Activated CD8-positive, alpha-beta memory T cell treated with anti-CD3 and anti-CD28 coated beads for 1 hour (primary cell): ENCODE measurements around the gene CRIM1.

Experiments
- DNase-seq, 2 donors: peaks; one replicate each; pipeline ENCODE4 v3.0.0-alpha.2; 2020; ENCODE audit warnings: low read depth in 1 of 2; ENCODE audit errors: extremely low read depth in 1 of 2

The CRIM1 gene

DNA sequence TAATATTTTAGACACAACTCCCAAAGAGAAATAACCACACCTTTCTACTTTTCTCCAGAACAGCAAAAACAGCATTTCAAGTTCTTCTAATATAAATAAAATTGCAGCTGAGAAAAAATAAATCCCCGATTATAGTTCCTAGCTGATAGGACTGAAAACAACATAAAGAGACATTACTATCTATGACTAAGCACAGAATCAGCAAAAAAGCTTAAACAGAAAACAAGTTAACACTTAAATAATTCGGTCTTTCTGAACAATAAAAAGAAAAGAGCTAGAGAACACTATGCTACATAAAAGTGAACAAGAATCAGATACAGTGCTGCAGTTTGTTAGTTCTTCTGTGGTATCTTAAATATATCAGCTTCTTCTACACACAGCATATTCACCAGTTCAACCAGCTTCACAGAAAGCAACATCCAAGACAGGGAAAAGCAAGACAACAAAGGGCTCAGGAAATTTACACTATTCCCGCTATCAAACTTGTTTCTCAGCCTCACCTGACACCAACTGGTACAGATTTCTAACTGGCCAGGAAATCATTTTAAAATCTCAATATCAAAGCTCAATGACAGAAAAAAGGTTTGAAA, 213.8 kb downstream of the CRIM1 start:
- DNase-seq, result no peak

DNA sequence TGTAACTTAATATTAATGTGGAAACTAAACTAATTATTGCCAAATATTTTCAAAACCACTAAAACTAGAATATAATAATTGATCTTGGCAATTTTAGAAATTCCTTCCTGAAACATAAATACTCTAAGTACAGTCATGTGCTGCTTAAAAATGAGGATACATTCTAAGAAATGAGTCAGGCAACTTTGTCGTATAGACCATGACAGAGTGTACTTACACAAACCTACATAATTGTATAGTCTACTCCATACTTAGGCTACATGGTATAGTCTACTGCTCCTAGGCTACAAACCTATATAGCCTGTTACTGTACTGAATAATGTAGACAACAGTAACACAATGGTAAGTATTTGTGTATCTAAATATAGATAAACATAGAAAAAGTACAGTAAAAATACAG, 214.8 kb downstream of the CRIM1 start:
- no peak for DNase-seq

DNA sequence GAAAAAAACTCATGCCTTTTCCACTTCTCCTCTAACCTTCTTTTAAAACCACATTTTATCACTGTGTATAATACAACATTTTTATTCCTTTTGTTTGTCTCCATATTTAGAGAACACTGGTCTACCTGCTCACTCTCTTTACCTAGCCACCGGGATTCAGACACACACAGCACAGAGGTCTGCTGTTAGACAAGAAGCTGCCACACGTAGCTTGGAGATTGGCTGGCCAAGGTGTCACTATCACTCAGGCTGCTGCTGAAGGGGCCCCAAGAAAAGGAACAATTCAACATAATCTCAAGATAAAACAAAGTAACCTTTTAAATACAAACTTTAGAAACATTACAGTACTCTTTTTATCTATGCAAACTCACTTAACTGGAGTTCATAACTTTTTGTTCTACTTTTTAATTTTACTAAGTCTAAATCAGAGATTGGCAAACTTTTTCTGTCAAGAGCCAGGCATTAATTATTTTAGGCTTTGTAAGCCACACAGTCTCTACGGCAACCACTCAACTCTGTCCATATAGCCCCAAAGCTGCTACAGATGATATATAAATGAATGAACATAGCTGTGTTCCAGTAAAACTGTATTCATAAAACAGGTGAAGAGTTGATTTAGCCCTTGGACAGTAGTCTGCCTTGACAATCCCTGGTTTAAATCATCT, 216.6 kb downstream of the CRIM1 start:
- no peak for DNase-seq

DNA sequence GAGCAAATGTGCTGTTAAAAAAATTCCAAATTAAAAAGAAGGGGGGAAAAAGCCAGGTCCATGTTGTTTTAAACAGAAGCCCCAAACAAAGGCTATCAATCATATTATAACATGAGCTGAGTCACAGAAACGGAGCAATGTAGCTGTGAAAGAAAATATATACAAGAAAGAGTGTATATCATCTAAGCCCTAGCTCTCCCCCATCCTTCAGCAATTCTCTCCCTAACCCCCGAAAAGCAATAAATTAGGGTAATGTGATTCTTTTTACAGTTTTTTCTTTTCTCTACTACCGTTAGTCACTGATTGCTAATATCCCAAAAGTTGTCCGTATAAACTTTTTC, 217.1 kb downstream of the CRIM1 start:
- no peak for DNase-seq

DNA sequence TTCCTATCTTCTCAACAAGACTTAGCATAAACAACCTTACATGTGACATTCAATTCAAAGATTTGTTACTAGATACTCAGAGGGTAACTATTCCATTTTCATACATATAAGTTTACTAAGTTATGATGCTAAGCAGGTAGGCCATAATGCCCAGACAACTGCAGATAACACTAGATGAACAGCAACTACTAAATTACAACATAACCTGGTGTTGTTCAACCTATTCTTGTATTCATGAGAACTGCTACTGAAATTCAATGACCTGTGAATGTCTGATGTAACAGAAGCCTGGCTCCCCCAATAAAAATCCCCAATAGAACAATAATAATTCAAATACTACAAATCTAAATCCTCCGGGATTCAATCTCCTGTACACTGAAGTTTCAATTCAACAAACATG, 217.6 kb downstream of the CRIM1 start:
- no peak for DNase-seq

DNA sequence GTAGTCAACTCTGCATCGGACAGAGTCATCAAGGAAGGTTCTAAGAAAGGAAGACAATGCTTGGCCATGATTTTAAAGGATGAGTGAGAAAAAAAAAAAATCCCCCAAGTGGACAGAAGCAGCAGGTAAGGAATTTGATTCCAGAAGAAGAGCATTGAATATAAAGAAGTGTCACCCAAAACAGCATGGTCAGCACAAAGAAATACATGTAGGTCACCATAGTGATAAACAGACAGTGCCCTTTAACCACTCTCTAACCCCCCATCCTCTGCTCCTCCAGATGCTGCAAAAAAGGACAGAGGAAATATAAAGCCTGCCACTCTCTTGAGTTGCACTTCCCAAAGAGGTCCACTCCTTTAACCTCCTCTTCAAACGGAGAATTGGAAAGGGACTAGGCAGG, 219.0 kb downstream of the CRIM1 start:
- DNase-seq, result no peak

DNA sequence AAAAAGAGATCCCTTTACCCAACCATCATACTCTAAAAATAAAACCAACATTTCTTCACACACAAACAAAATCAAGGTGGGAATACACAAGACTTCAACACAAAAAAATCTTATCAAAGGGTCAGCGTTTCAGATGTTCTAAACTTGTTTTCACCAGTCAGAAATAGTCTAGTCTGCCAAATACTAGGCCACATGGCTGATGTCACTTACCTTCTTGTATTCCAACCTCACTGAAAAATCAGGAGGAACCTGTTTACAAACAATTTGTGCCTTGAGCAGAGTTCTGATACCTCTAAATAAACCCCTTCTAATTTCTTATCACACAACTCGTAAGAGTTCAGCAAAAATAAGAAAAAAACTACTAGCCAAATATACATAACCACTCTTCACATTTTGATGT, 222.3 kb downstream of the CRIM1 start:
- DNase-seq, result no peak

DNA sequence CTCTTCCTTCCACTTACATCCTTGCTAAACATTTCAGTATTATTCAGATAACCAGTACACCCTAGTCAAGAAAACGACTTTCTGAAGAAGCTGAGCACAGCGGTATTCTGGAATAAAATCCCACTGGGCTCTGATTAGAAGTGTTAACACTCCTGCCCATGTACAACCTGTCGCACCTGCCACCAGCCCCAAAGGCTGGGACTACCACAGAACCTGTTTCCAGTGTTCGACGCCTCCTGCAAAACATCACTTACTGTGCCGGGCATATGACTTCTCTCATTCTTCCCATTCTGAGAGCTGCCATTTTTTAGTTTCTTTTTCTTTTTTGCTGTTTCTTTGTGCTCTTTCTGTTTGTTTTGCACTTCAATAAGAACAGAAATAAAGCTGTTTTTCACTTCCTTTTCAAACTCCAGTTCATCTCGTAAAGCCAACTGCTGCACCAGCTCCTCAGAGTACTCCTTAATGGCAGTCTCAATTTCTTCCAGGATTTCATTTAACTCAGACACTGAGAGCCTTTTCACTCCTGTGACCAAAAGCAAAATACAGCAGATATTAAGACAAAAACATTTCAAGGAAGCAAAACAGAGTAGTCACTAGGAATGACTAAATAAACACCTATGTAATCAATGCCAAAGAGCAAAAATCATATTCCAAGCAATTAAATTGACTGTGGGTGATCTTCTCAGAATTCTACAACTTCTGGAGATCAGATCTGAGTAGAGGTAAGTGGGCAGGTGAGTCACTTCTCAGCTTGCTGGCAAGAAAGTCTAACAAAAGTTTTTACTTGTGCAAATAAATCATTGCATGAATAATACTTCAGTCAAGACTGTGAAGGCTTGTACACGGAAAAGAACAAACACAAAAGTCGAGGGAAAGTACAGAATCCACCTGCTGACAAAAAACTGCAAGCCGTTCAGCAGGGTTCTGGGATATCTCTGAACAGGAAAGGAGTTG, 223.0 kb downstream of the CRIM1 start:
- DNase-seq, result no peak

DNA sequence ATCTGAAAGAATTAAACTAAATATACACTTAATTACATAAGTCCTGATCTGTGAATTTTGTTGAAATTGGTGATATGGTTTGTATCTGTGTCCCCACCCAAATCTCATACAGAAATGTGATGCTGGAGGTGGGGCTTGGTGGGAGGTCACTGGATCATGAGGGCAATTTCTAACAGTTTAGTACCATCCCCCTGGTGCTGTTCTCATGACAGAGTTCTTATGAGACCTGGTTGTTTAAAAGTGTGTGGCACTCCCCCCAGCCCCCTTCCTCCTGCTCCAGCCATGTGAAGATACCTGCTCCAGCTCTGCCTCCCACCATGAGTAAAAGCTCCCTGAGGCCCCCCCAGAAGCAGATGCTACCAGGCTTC, 223.7 kb downstream of the CRIM1 start:
- DNase-seq, result no peak

DNA sequence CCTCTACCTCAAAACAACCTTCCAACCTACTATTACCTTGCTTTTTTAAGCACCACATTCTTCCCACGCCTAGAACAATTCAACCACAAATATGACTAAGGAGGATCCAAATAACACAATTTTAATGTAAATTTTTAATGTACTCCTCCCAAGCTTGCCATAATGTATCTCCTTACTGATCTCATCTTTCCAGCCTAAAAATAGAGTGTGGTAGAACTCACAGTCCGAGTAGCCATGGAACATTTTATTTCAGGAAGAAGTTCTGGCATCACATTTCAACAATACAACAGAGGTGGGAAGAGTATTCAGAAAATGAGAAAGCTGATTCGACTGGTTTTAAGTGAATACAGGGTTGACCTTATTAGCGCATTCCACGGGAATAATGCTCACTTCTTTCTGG, 227.0 kb downstream of the CRIM1 start:
- no peak for DNase-seq

DNA sequence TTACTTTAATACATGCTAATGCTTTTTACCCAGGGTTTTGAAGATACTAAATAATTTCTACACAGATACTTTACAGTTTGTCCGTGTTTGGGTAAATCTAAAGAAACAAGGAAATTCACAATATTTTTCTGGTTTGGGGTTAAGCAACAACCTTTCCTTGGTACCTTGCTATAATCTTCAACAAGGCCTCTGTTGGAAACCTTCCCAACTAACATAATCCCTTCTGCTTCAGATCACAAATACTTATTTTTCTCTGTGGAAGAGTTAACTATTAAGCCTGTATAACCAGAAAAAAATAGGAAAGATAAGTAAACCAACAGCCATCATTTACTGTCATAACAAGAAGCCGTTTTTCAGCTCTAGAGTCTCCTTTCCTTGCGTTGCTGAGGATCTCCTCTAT, 227.4 kb downstream of the CRIM1 start:
- DNase-seq, result no peak

DNA sequence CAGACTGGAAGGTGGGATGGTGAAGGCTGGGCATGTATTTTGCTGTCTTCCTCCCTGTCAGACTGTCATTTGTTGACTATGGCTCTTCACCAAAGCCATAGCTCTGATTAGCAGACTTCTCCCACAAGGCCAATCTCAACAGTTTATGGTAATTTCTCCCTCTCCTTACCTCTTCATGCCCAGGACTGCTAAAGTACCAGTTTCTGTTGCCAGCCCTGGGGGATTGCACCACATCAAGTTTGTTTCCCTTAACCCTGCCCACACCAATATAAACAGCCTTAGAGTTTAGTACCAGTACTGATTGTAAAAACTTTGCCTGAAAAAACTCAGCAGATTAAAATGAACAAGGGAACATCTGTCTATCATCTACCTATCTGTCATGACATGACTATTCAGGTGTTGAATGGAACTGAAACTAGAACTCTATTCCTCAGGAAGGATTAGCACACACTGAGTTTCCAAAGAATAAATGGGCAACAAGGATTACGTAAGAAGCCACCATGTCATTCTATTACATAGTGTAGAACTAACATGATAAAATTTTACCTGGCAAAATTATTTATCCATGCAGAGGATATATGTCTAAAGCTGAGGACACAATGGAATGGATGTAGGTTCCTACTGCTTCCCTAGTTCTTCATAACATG, 228.7 kb downstream of the CRIM1 start:
- no peak for DNase-seq

DNA sequence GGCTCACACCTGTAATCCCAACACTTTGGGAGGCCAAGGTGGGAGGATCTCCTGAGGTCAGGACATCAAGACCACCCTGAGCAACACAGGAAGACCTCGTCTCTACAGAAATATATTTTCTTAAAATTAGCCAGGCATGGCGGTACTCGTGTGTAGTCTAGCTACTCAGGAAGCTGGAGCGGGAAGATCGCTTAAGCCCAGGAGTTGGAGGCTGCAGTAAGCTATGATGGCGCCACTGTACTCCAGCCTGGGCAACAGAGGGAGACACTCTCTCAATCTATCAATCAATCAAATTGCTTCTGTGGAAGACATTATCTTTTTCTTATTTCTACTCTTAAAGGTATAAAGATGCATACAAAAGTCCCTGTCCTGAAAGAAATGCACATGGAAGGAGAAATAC, 231.1 kb downstream of the CRIM1 start:
- no peak for DNase-seq

DNA sequence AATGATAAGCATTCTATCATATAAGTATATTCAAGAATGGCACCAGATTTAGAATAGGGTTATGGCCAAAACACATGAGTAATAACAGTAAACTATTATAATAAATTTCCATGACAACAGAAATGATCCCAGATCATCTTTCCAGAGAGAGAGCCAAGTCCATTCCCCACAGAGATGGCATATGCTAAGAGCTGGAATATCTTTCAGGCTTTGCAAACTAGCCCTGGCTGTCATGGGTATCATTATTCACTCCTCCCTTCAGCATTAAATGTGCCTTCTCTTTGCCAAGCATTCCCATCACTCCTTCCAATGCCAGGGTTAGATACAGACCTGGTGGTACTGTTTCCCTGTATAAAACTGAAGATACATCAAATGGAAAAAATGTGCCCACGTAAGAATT, 231.5 kb downstream of the CRIM1 start:
- DNase-seq, result no peak

DNA sequence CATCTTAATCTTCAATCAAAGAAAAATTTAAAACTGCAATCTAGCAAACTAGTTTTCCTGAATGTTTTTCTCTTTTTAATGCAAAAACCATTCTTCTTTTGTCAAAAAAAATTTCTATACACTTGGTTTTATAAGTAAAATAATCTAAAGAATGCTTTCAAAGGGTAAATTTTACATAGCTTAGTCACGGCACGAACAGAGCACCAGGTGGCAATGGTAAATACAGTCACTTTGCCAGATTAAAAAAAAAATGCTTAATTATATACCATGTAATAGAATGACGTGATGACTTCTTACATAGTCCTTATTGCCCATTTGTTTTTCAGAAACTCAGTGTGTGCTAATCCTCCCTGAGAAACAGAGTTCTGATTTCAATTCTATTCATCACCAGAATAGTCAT, 232.0 kb downstream of the CRIM1 start:
- no peak for DNase-seq

DNA sequence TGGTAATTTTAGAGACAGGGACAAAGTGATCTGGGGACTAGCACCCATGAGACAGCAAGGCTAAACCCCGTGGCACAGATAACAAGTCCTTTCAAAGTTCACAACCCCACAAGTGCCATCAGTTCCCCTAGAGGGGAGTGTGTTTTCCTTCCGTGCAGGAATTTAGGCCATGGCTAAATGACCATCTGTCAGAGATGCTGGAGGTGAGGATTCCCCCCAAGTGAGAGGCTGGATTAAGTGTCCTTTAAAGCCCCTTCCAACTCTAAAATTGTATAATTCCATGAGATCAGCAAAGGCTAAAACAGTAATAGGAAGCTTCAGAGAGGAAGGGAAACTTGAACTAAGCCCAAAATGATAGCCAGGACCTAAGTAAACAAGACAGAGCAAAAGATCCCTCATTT, 233.7 kb downstream of the CRIM1 start:
- no peak for DNase-seq

DNA sequence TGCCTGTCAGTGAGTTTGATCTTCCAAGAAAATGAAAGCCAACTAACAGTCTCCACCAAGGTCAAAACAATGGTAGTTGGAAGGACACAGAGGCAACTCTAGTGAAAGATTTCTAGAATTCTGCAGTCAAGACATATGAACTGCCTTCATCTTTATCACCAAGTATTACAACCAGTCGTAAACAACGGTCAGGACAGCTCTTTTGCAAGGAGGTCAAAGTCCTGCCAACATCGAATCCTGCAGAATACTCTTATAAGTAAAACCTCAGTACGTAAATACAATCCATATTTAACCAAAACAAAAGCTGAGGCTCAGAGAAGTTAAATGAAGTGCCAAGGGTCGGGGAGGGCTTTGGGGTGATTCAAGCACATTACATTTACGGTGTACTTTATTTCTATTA, 239.3 kb downstream of the CRIM1 start:
- no peak for DNase-seq

DNA sequence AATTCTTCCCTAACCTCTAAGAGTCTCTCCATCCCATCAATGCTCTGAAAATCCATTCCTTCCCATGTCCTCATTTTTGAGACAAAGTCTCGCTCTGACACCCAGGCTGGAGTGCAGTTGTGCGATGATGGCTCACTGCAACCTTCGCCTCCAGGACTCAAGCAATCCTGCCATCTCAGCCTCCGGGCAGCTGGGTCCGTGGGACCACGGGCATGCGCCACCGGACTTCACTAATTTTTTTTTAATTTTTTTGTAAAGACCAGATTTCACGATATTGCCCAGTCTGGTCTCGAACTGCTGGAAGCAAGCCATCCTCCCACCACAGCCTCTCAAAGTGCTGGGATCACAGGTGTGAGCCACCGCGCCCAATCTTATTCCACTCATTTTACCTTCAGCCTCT, 240.8 kb downstream of the CRIM1 start:
- DNase-seq, result no peak

DNA sequence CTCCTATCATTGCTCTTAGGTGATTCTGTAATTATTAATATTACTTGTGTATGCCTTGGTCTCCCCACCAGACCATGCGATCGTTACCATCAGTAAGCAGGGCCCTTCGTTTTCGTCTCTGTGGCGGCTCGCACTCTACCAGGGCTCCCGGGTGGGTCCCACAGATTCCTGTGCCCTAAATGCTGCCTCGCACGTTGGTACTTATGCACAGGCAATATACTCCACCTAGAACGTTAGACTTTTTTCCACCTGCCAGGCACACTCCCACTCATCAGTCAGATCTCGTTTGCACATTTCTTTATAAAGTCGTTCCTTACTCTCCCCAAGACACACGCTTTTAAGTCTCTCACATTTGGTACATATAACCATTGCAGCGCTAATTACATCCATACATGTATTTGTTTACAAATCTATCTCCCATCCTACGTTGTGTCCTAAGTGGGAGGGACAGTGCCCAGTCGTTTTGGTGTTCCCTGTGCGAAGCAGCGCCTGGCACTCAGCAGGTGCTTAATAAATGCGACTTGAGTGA, 241.5 kb downstream of the CRIM1 start:
- DNase-seq, result no peak

DNA sequence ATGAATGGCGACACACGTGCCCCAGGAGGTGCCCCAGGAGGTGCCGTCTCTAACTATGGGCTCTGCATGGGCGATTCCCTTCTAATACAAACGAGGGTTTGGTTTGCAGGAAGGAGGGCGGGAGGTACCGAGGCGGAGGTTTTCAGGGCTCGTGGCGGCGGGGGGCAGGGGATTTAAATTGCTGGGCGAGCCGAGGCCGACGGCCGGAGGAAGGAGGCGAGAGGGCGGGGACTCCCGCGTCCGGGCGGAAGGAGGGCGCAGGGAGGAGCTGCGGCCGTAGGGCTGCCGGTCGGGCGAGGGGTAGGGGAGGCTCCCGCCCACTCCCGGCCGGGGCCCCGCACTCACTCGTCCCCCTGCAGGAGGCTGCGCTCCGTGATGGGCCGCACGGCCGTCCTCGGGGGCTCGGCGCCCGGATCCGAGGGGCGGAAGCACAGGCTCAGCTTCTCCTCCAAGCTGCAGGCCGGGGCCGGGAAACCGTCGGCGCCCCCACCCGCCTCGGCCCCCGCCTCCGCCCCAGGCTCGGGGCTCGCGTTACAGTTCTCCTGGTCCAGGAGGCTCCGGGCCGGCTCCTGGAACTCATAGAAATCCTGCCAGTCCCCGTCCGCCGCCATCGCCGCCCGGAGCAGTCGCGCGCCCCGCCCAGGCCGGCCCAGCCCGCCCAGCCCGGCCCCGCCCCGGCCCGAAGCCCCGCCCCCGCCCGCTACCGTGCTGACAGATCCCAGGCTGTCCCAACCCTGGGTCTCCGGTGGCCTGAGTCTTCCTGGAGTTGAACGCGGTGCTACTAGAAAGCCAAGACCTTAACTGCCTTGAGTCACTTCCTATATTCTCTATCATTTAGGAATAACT, 242.2 kb downstream of the CRIM1 start, which contains the start of gene FEZ2:
TSS of gene FEZ2 (minus strand) at position 637 of the 846 bp plus-strand sequence. CDS start at position 611, 26 bp downstream.
- peak; percentile 14 to 45 for DNase-seq
